Dendritic cell treated with granulocyte-macrophage colony-stimulating factor and Interleukin-4, amounts not matched to agents 40 ng/mL and 50 ng/mL, for 4 days (primary cell): ENCODE data around the gene ACKR1.

Experiments used
- H3K27ac Mint-ChIP-seq: one replicate; pipeline ENCODE4 v1.8.0; 2022; ENCODE audit warnings: mild to moderate bottlenecking, mixed read lengths
- H3K27me3 Mint-ChIP-seq: one replicate; pipeline ENCODE4 v1.8.0; 2022; ENCODE audit warnings: mild to moderate bottlenecking, mixed read lengths
- H3K36me3 Mint-ChIP-seq: one replicate; pipeline ENCODE4 v1.8.0; 2022; ENCODE audit warnings: low read depth, mixed read lengths
- H3K4me1 Mint-ChIP-seq: one replicate; pipeline ENCODE4 v1.8.0; 2022; ENCODE audit warnings: low read depth, mixed read lengths
- H3K4me3 Mint-ChIP-seq: one replicate; pipeline ENCODE4 v1.8.0; 2022; ENCODE audit warnings: mild to moderate bottlenecking, moderate library complexity, mixed read lengths
- H3K9me3 Mint-ChIP-seq: one replicate; pipeline ENCODE4 v1.8.0; 2022; ENCODE audit warnings: mixed read lengths
- intact Hi-C: fragments of 100-400 bp; cut with micrococcal nuclease; formaldehyde crosslinking; loops from one replicate; pipeline ENCODE4 v1.15.0; 2022

Gene ACKR1

DNA sequence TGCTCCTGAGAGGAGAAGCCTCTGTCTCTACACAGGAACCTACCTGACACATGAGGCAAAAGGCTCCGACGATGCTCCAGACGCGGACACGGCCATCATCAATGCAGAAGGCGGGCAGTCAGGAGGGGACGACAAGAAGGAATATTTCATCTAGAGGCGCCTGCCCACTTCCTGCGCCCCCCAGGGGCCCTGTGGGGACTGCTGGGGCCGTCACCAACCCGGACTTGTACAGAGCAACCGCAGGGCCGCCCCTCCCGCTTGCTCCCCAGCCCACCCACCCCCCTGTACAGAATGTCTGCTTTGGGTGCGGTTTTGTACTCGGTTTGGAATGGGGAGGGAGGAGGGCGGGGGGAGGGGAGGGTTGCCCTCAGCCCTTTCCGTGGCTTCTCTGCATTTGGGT is 3.9 kb upstream of the ACKR1 start:
- intact Hi-C loops: no loop called here
- H3K9me3 Mint-ChIP-seq: no peaks in the 10 kb centered on the region
- H3K27ac Mint-ChIP-seq: no peak overlapping the region
- peaks cover 32% of the 10 kb centered on the region for H3K27me3 Mint-ChIP-seq
- no peak overlapping the region for H3K4me3 Mint-ChIP-seq
- peaks cover 36% of the 10 kb centered on the region for H3K4me1 Mint-ChIP-seq
- H3K36me3 Mint-ChIP-seq: no peaks in the 10 kb centered on the region

DNA sequence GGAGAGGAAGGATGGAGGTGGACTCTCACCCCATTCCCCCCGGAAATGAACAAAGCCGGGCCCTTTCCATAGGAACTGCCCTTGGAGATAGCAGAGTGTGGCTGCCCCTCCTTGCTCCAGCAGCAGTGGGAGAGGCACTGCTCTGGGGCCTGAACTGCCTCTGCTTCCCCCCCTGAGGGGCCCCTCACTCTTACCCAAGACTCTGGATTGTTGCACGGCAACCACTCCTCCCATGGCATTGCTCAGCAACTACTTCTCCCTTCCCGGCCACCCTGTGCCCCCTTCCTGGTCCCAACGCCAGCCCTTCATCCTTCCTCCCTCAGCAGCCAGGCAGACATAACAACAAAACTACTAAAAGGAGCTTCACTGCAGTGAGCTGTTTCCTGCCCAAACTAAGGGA is 3.0 kb upstream of the ACKR1 start:
- Mint-ChIP-seq H3K4me1 (peaks cover 40% of the 10 kb centered on the region), H3K9me3 (no peaks in the 10 kb centered on the region), H3K4me3 (no peak overlapping the region), H3K27me3 (peaks cover 36% of the 10 kb centered on the region), H3K36me3 (no peaks in the 10 kb centered on the region), H3K27ac (no peak overlapping the region)
- intact Hi-C loops: no loop called here

- peaks cover 44% of the 10 kb centered on the region for H3K4me1 Mint-ChIP-seq
- intact Hi-C loops: no loop called here
- no peak overlapping the region for H3K27ac Mint-ChIP-seq
- no peaks in the 10 kb centered on the region for H3K36me3 Mint-ChIP-seq
- H3K9me3 Mint-ChIP-seq: no peaks in the 10 kb centered on the region
- H3K4me3 Mint-ChIP-seq: no peak overlapping the region
- peaks cover 52% of the 10 kb centered on the region for H3K27me3 Mint-ChIP-seq
These were observed 1.1 kb upstream of the ACKR1 start for GRCh38 chr1:159203610-159204009.

- H3K27ac Mint-ChIP-seq: no peak overlapping the region
- H3K36me3 Mint-ChIP-seq: no peaks in the 10 kb centered on the region
- H3K9me3 Mint-ChIP-seq: no peaks in the 10 kb centered on the region
- peaks cover 52% of the 10 kb centered on the region for H3K27me3 Mint-ChIP-seq
- peaks cover 40% of the 10 kb centered on the region for H3K4me1 Mint-ChIP-seq
- intact Hi-C loops: no loop called here
- no peak overlapping the region for H3K4me3 Mint-ChIP-seq
These were observed 550 bp downstream of the ACKR1 start for GRCh38 chr1:159205225-159205624.

DNA sequence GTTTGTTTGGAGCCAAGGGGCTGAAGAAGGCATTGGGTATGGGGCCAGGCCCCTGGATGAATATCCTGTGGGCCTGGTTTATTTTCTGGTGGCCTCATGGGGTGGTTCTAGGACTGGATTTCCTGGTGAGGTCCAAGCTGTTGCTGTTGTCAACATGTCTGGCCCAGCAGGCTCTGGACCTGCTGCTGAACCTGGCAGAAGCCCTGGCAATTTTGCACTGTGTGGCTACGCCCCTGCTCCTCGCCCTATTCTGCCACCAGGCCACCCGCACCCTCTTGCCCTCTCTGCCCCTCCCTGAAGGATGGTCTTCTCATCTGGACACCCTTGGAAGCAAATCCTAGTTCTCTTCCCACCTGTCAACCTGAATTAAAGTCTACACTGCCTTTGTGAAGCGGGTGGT is 1.4 kb downstream of the ACKR1 start:
- H3K9me3 Mint-ChIP-seq: no peaks in the 10 kb centered on the region

GRCh38 chr1:159207080-159207479 is 2.4 kb downstream of the ACKR1 start:
- Mint-ChIP-seq H3K4me3 (no peak overlapping the region), H3K27ac (no peak overlapping the region), H3K9me3 (no peaks in the 10 kb centered on the region), H3K36me3 (no peaks in the 10 kb centered on the region), H3K4me1 (peaks cover 32% of the 10 kb centered on the region), H3K27me3 (peaks cover 45% of the 10 kb centered on the region)
- intact Hi-C loops: no loop called here

More for the DNA sequence above, 1.4 kb downstream of the ACKR1 start:
- no peak overlapping the region for H3K27ac Mint-ChIP-seq
- H3K4me1 Mint-ChIP-seq: peaks cover 33% of the 10 kb centered on the region
- H3K4me3 Mint-ChIP-seq: no peak overlapping the region
- intact Hi-C loops: no loop called here
- H3K27me3 Mint-ChIP-seq: peaks cover 50% of the 10 kb centered on the region
- H3K36me3 Mint-ChIP-seq: no peaks in the 10 kb centered on the region

GRCh38 chr1:159207774-159208173 is 3.1 kb downstream of the ACKR1 start:
- Mint-ChIP-seq H3K9me3 (no peaks in the 10 kb centered on the region), H3K4me3 (no peak overlapping the region), H3K27ac (no peak overlapping the region)

GRCh38 chr1:159208175-159208825 is 3.6 kb downstream of the ACKR1 start:
- Mint-ChIP-seq H3K27me3 (peaks cover 47% of the 10 kb centered on the region), H3K36me3 (no peaks in the 10 kb centered on the region), H3K9me3 (no peaks in the 10 kb centered on the region), H3K4me3 (no peak overlapping the region), H3K27ac (no peak overlapping the region), H3K4me1 (peaks cover 28% of the 10 kb centered on the region)
- intact Hi-C loops: no loop called here

More at GRCh38 chr1:159207774-159208173, 3.1 kb downstream of the ACKR1 start:
- no peaks in the 10 kb centered on the region for H3K36me3 Mint-ChIP-seq
- peaks cover 47% of the 10 kb centered on the region for H3K27me3 Mint-ChIP-seq
- intact Hi-C loops: no loop called here
- peaks cover 26% of the 10 kb centered on the region for H3K4me1 Mint-ChIP-seq

DNA sequence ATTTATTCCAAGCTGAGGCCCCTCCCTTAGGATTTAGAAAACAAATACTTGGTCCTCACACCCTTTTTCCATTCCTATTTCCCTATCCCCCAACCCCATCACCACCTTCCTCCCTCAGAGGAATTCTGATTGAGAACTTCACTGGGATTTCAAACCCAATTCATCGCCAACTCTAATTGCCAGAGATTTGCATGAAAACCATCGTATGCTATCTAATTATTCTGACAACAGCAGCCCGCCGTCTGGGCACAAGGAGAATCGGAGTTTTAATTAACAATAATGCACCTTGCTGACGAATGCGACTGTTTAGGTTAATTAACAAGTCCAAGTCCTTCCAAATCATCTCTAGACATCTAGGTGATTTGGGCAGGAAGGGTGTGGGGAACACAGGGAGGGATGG is 4.4 kb downstream of the ACKR1 start:
- Mint-ChIP-seq H3K4me3 (no peak overlapping the region), H3K4me1 (peaks cover 28% of the 10 kb centered on the region), H3K36me3 (no peaks in the 10 kb centered on the region), H3K27ac (no peak overlapping the region), H3K9me3 (no peaks in the 10 kb centered on the region), H3K27me3 (peaks cover 47% of the 10 kb centered on the region)
- intact Hi-C loops: no loop called here

DNA sequence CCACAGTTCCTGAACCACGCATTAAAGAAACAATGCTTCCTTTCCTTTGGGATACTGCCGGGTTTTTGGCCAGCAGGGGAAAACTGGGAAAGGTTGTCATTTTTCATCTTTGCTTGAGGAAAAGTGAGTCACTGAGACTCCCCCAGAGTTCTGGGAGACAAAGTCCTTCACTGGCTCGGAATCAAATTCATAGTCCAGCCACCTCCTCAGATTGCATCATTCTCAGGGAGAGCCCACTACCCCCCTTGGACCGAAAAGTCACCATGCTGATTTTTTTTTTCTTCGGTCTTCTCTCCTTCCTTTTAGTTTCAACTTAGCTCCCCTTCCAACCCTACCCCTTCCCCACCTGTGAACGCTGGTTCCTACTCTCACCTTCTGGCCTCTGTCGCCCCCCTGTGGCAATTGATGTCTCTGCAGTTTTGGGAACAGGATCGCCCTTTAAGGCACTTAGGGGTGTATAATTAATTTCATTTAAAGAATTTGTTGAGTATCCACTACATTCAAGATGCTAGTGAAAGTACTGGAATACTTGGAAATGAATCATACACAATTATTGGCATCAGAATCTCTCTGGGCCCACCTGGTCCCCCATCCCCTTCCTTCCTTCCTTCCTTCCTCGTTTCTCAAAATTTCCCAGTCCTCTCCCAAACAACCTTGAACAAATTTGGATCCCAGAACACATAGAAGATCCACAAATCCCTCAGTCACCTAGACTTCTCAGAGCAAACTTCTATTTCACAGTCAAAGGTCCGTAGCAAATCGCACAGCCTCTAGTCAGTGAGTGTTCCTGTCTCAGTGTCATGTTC is 6.9 kb downstream of the ACKR1 start:
- no peak overlapping the region for H3K27ac Mint-ChIP-seq
- H3K36me3 Mint-ChIP-seq: no peaks in the 10 kb centered on the region
- H3K4me3 Mint-ChIP-seq: no peak overlapping the region
- H3K4me1 Mint-ChIP-seq: peaks cover 25% of the 10 kb centered on the region
- no peaks in the 10 kb centered on the region for H3K9me3 Mint-ChIP-seq
- intact Hi-C loops: loop anchor here (1.0 to 5.0 kb wide), 3 partner anchors 50 to 581 kb away; no protein-coding TSS in a partner anchor
- H3K27me3 Mint-ChIP-seq: peaks cover 42% of the 10 kb centered on the region

DNA sequence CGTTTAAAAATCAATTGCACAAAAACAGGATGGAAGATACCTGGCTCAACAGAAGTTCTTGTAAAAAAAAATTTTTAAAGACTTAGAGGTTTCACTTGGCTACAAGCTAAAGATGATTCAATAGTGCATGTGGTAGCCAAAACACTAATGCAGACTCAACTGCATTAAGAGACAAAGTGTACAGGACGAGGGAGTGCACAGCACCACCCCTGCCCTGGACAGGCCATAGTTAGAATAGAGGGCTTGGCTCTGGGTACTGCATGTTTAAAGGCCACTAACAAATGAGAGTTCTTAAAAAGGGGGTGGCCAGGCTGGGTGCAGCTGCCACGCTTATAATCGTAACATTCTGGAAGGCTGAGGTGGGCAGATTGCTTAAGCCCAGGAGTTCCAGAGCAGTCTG is 7.9 kb downstream of the ACKR1 start:
- intact Hi-C loops: loop anchor here (5.0 kb wide), 1 partner anchor 580 kb away; no protein-coding TSS in a partner anchor
- Mint-ChIP-seq H3K27ac (no peak overlapping the region), H3K27me3 (peaks cover 37% of the 10 kb centered on the region), H3K4me3 (no peak overlapping the region), H3K36me3 (no peaks in the 10 kb centered on the region), H3K9me3 (no peaks in the 10 kb centered on the region), H3K4me1 (peaks cover 21% of the 10 kb centered on the region)

- Mint-ChIP-seq H3K27ac (no peak overlapping the region), H3K9me3 (no peaks in the 10 kb centered on the region), H3K4me1 (peaks cover 21% of the 10 kb centered on the region), H3K4me3 (no peak overlapping the region), H3K27me3 (peaks cover 22% of the 10 kb centered on the region), H3K36me3 (no peaks in the 10 kb centered on the region)
- intact Hi-C loops: loop anchor here (5.0 kb wide), 1 partner anchor 578 kb away; no protein-coding TSS in a partner anchor
These were observed 9.6 kb downstream of the ACKR1 start for GRCh38 chr1:159214149-159214760.

DNA sequence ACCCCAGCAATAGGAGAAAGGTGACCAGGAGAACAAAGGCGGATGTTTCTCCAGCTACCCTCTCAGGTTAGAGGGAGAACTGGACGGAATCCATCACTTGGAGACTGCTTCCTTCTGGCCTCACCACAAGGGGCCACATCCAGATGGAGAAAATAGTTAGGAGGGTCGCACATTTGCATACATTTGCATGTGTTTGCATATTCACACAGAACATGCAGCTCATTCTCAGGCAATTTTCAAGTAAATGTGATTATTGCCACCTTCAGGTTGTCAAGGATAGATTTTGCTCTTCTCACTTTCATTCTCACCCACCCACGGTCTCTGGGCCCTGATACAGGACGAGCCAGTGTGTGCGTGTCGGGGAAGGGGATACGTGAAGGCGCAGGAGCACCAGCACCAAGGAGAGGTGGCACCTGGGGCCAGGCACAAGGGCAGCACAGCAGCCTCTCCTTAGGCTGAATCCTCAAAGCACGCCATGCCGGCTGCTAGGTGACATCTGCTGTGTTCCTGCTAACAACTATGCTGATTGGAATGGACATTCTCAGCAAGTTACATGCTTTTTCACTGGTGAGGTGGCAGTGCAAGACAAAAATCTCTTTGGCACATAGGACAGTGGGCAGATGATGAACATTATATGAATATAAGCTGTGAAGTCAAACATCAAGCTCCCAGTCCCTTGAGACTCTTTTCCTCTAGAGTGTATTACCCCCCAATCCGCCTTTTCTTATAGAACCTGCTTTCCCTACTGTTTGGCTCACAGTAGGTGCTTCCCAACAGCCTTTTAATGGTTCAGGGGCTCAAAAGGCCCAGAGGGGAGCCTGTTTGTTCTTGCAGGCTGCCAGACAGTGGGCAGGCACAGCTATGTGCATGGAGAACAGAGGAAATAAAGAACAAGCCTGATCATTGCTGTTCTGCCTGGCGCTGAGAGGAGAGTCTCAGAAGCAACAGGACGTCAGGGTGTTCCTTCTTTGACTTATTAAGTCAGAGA is 14.3 kb downstream of the ACKR1 start:
- Mint-ChIP-seq H3K36me3 (no peaks in the 10 kb centered on the region), H3K4me1 (peaks cover 7% of the 10 kb centered on the region), H3K4me3 (no peak overlapping the region), H3K9me3 (no peaks in the 10 kb centered on the region), H3K27ac (no peak overlapping the region), H3K27me3 (peaks cover 10% of the 10 kb centered on the region)
- intact Hi-C loops: no loop called here
